Keratinocyte (primary cell): ENCODE data around the gene GBA3. TPM values are rescaled to one million over a fixed set of nuclear protein-coding genes. Genes with fewer than 3 reads are reported as not detected.

Source experiments
- DNase-seq: peaks from one replicate; pipeline ENCODE4 v3.0.0-alpha.2; 2011; ENCODE audit warnings: low read depth, missing footprints, low spot score
- FAIRE-seq: peaks from 2 replicates; lab custom pipeline; 2011; peaks lifted over from hg19 to GRCh38; lab: Jason Lieb, UNC
- H2AFZ ChIP-seq: 2 replicates; pipeline ENCODE4 v1.6.0; 2012; ENCODE audit warnings: low read length, control low read depth, inconsistent platforms; ENCODE audit not compliant: control insufficient read depth
- H3K27ac ChIP-seq: 2 replicates; pipeline ENCODE4 v1.5.1; 2011; ENCODE audit warnings: low read length; ENCODE audit not compliant: control insufficient read depth, insufficient read depth
- H3K27me3 ChIP-seq: 3 replicates; pipeline ENCODE4 v1.6.0; 2011; ENCODE audit warnings: low read length; ENCODE audit not compliant: control insufficient read depth, insufficient read depth; ENCODE audit errors: extremely low read depth
- H3K36me3 ChIP-seq, 2 experiments: 2 replicates in 1 of 2; 3 replicates in 1 of 2; pipeline ENCODE4 v1.5.1; 2011; ENCODE audit warnings: low read length in 2 of 2, mild to moderate bottlenecking in 1 of 2; ENCODE audit not compliant: control insufficient read depth in 2 of 2, insufficient read depth in 2 of 2; ENCODE audit errors: extremely low read depth in 1 of 2
- H3K4me1 ChIP-seq: 3 replicates; pipeline ENCODE4 v1.5.1; 2011; ENCODE audit warnings: low read length; ENCODE audit not compliant: control insufficient read depth, insufficient read depth; ENCODE audit errors: extremely low read depth
- H3K4me2 ChIP-seq: 3 replicates; pipeline ENCODE4 v1.6.0; 2011; ENCODE audit warnings: low read depth, low read length; ENCODE audit not compliant: control insufficient read depth, insufficient read depth; ENCODE audit errors: extremely low read depth
- H3K4me3 ChIP-seq, 3 experiments: fragments of 200-600 bp in 1 of 3; sonication (generic) in 1 of 3; 2 replicates in 2 of 3; 3 replicates in 1 of 3; pipeline ENCODE4 v1.5.1; 2011 to 2016; ENCODE audit warnings: low read length in 3 of 3, mild to moderate bottlenecking in 3 of 3, control low read depth in 2 of 3, inconsistent platforms in 1 of 3, low read depth in 1 of 3, mixed read lengths in 1 of 3, mixed run types in 1 of 3, moderate library complexity in 1 of 3; ENCODE audit not compliant: control insufficient read depth in 2 of 3, insufficient read depth in 2 of 3; ENCODE audit errors: extremely low read depth in 1 of 3
- H3K79me2 ChIP-seq: 2 replicates; pipeline ENCODE4 v1.6.0; 2012; ENCODE audit warnings: low read length; ENCODE audit not compliant: control insufficient read depth, insufficient read depth
- H3K9ac ChIP-seq: 3 replicates; pipeline ENCODE4 v1.6.0; 2011; ENCODE audit warnings: low read length; ENCODE audit not compliant: control insufficient read depth, insufficient read depth; ENCODE audit errors: extremely low read depth
- H3K9me1 ChIP-seq: 3 replicates; pipeline ENCODE4 v1.6.0; 2011; ENCODE audit warnings: low read length; ENCODE audit not compliant: control insufficient read depth, insufficient read depth; ENCODE audit errors: extremely low read depth
- H3K9me3 ChIP-seq: 2 replicates; pipeline ENCODE4 v1.5.1; 2012; ENCODE audit warnings: low read depth, low read length; ENCODE audit not compliant: control insufficient read depth
- H4K20me1 ChIP-seq: 3 replicates; pipeline ENCODE4 v1.6.0; 2011; ENCODE audit warnings: low read length; ENCODE audit not compliant: control insufficient read depth, insufficient read depth; ENCODE audit errors: extremely low read depth
- CTCF ChIP-seq, 3 experiments: IDR thresholded peaks in 1 of 3; conservative IDR thresholded peaks in 1 of 3; optimal IDR thresholded peaks in 1 of 3; 2 replicates in 2 of 3; 3 replicates in 1 of 3; pipeline versions ENCODE3 to v1.5.1; 2011; ENCODE audit warnings: low read length in 3 of 3, mild to moderate bottlenecking in 3 of 3, moderate library complexity in 2 of 3, control low read depth in 1 of 3, inconsistent platforms in 1 of 3; ENCODE audit not compliant: insufficient read depth in 2 of 3; ENCODE audit errors: extremely low read depth in 1 of 3
- EZH2 ChIP-seq: IDR thresholded peaks from one replicate; pipeline ENCODE4 v1.6.1; 2012; ENCODE audit warnings: inconsistent platforms, mild to moderate bottlenecking, low read length, moderate library complexity
- dilution Hi-C: fragments of 300-500 bp; cut with MboI; formaldehyde crosslinking; loops from one replicate; pipeline ENCODE4 v1.7.0; 2020; ENCODE audit warnings: low sequenced_read_pairs; ENCODE audit not compliant: extremely low pct_ligation_motif_present
- polyA plus RNA-seq, 5 experiments: library from polyadenylated mRNA; depleted of rRNA in 3 of 5; stranded (reverse) in 3 of 5; stranded (forward) in 1 of 5; unstranded in 1 of 5; fragments of >200 nt; gene quantifications; 1 replicate in 1 of 5; 2 replicates in 3 of 5; 3 replicates in 1 of 5; pipeline versions ENCODE4 v1.2.1 to v1.2.3, GENCODE V29; 2011 to 2012; ENCODE audit warnings: missing spikeins in 2 of 5, low read depth in 1 of 5, low replicate concordance in 1 of 5

Gene GBA3
- polyA plus RNA-seq, 1 donor (not counting 4 experiments of a cell fraction or from before 2014, with no cell fraction given) = not detected

DNA sequence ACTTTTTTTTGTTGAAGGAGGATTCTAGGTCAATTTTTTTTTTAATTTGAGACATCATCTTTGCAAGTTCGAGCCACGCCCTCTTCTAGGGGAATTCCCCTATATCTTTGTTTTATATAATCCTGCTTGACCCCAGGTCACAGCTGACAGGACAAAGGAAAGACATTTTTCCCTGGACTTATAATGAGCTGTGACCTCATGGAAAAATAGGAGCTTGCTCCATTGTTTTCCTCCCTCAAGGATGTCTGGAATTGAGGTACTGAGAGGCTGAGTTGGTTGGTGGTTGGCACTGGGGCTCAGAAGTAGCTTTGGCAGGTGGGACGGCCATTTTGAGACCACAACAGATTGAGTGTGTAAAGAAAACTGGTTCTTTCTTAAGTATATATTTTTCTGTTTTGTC, 49.0 kb downstream of the GBA3 start:
- Histone ChIP-seq H3K4me1 (no peaks in the 10 kb centered on the region), H3K9ac (no peak overlapping the region), H3K36me3 (no peaks in the 10 kb centered on the region), H3K27me3 (no peaks in the 10 kb centered on the region), H3K27ac (no peak overlapping the region), H3K79me2 (no peaks in the 10 kb centered on the region), H3K9me3 (no peaks in the 10 kb centered on the region), H4K20me1 (no peaks in the 10 kb centered on the region), H3K9me1 (no peaks in the 10 kb centered on the region), H3K4me3 (no peak overlapping the region), H2AFZ (no peak overlapping the region), H3K4me2 (no peak overlapping the region)
- dilution Hi-C loops = no loop called here
- DNase-seq (no peak), FAIRE-seq (no peak)
- TF ChIP-seq EZH2 (no peak), CTCF (optimal IDR thresholded peaks at IDR 0.05 in 1 of 3, IDR thresholded peaks at IDR 0.05 in 1 of 3, conservative IDR thresholded peaks at IDR 0.05 in 1 of 3; ENCODE audit: extremely low read depth in 1 of 3, insufficient read depth in 2 of 3, low read length in 3 of 3) (no peak)

DNA sequence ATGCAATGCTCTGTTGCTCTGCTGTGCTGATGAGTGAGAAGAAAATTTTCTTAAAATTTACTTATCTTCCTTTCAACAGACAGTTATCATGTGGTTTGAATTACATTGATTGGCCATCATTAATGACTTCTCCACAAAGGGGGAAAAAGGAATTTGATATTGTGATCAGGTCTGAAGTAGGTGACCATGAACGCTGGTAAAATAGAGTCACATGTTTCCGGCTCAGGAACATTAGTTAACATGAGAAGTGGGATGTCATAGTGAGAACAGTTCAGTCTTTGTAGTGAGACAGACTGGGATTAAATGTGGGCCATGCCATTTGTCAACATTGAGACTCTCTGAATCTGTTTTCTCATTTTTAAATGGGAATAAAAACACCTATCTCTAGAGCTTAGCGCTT, 50.6 kb downstream of the GBA3 start:
- no peaks in the 10 kb centered on the region for H3K9me3 ChIP-seq
- dilution Hi-C loops = no loop called here
- no peak for FAIRE-seq

More for the DNA sequence above, 50.6 kb downstream of the GBA3 start:
- H3K4me1 ChIP-seq = no peaks in the 10 kb centered on the region
- H3K27me3 ChIP-seq = no peaks in the 10 kb centered on the region
- no peak overlapping the region for H3K4me3 ChIP-seq
- H3K36me3 ChIP-seq = no peaks in the 10 kb centered on the region
- no peak overlapping the region for H3K4me2 ChIP-seq
- no peaks in the 10 kb centered on the region for H3K9me1 ChIP-seq
- no peak overlapping the region for H2AFZ ChIP-seq
- no peaks in the 10 kb centered on the region for H3K79me2 ChIP-seq
- H3K9ac ChIP-seq = no peak overlapping the region
- no peaks in the 10 kb centered on the region for H4K20me1 ChIP-seq
- DNase-seq = no peak
- TF ChIP-seq EZH2 = no peak
- TF ChIP-seq CTCF (optimal IDR thresholded peaks at IDR 0.05 in 1 of 3, IDR thresholded peaks at IDR 0.05 in 1 of 3, conservative IDR thresholded peaks at IDR 0.05 in 1 of 3; ENCODE audit: extremely low read depth in 1 of 3, insufficient read depth in 2 of 3, low read length in 3 of 3) = no peak
- H3K27ac ChIP-seq = no peak overlapping the region
